NCI-H2227 (cell line): Measurements from ENCODE around the gene ADGRV1.
"Not testable (repeated sequence)": the region's sequence is repeated elsewhere in the genome, so short reads cannot be mapped to it uniquely, and the experiment has no call there.

Experiments
- DNase-seq: peaks from one replicate; lab custom pipeline; 2025; ENCODE audit not compliant: unreplicated experiment; lab: John Stamatoyannopoulos, UW

The ADGRV1 gene

DNA sequence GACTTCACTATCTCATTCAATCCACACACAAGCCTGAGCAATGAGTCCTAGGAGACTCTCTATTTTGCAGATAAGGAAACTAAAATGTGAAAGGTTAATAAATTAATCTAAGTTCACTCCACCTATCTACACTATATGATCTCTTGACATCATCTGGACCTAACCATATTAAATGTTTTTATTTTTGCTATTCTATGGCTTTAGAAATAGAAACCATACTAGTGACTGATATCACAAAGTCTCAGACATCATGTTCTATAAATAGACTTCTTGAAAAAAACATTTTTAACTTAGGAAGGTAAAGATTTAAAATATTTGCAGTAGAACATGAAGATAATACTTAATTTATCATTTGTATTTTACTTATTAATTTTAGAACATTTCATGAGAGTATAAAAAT, 9.4 kb upstream of the ADGRV1 start:
- no peak for DNase-seq

DNA sequence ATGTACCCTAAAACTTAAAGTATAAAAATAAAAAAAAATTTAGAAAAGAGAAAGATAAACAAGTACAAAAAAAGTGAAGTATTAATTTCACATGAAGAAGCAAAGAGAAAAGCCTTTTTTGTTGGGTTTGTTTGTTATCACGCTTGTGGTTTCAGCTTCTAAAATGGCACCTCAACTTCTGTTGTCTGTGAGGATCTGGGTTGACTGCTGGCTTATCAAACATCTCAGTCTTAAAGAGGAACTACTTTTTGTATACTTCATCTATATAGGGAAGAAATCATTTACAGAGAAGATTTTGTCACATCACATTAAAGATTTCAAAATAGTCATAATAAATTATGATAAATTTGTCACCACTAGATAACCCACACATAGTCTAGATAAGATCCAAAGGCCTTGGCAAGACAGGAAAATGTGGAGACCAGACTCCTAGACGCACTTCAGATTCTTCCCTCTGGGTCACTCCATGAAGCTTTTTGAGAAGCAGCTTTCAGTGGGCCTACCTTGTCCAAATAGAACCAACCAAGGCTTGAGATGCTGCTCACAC, 8.8 kb upstream of the ADGRV1 start:
- DNase-seq = no peak

GRCh38 chr5:90550963-90551362, 7.6 kb upstream of the ADGRV1 start:
- DNase-seq = no peak

GRCh38 chr5:90551376-90551775, 7.2 kb upstream of the ADGRV1 start:
- no peak for DNase-seq

DNA sequence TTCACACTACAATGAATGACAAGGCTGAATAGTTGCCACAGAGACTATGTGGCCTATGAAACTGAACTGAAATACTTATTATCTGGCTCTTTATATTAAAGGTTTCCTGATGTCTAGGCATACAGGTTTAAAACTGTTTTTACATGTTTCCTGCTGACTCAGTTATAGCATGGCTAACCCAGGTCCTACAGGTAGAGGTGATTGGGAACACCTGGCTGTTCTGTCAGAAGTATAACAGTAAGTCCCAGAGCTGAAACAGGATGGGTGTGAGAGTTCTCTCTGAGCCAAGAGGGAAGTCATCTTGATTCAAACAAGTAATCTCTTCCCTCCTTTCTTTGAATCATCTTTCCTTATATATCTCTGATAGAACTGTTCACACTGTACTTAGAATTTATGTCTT, 4.9 kb upstream of the ADGRV1 start:
- DNase-seq = no peak

DNA sequence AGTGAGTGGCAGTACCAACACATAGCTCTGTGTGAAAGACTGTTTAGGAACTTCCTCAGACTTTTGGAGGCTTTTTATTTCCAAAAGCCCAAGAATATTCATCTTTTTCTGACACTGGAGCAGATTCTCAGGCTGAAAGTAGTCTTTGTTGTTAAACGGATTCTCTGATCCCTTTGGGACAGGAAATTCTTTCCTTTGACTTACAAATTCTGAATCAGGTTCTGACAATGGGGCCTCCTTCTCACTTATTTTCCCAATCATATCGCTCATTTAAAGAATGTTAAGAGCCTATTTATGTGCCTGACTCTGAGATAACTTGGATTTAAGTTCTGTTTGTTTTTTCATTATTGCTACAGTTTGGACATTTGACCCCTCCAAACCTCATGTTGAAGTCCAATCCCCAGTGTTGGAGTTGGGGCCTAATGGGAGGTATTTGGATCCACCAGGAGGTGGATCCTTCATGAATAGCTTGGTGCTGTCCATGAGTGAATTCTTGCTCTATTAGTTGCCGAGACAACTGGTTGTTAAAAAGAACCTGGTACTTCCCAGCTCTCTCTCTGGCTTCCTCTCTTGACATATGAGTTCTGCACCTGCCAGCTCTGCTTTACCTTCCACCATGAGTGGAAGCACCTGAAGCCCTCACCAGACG, 4.1 kb upstream of the ADGRV1 start:
- no peak for DNase-seq

DNA sequence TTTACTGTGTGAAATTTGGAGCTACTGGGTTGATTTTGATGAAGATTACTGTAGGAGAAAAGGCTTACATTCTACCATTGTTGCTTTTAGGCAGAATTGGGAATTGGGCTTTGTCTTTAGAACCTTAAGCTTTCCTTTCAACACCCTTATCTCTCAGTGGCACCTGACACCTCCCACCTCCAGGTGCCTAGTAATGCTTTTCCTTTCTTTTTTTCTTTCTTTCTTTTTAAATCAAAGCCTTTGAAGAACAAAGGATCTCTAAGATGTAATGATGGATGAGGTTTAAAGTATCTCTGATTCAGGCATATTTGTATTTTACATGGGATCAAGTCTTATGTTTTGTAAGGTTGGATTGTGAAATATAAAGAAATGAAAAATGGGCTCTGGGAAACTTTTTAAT, 2.9 kb upstream of the ADGRV1 start:
- DNase-seq = no peak

DNA sequence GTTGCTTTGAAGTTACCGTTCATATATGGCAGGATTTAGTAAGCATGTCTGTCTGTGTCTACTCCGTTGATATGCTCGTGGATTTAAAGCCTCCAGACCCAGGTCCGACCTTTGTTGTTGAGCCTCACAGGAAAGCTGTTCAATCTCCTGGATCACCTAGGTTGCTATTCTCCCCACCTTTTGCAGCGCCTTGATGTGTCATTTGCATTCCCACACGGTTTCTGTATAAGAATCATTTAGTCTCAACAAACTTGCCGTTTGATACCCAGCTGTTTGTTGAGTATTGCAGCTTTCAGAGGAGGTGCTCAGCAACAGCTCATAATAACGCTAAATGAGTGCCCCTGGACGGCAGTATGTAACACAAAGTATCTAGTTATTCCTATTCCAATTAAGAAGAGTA, 1.2 kb upstream of the ADGRV1 start:
- DNase-seq = no peak

- DNase-seq = no peak
Measured at GRCh38 chr5:90557871-90558270, 726 bp upstream of the ADGRV1 start.

DNA sequence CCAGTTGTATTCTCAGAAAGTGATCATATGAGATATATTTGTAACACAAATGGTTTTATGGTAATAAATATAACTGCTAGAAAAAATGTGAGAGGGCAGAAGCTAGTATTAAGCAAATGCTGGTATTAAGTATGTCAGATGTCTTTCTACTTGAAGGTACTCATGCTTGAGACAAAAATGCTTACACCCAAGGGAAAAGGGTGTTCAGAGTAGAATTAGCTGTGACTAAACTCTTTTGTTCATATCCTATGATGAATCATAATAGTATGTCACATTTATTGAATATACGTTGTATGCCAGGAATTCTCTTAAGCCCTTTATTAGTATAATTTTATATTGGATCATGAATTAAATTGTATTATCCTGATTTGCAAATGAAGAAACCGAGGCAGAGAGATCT, 2.2 kb downstream of the ADGRV1 start:
- no peak for DNase-seq

DNA sequence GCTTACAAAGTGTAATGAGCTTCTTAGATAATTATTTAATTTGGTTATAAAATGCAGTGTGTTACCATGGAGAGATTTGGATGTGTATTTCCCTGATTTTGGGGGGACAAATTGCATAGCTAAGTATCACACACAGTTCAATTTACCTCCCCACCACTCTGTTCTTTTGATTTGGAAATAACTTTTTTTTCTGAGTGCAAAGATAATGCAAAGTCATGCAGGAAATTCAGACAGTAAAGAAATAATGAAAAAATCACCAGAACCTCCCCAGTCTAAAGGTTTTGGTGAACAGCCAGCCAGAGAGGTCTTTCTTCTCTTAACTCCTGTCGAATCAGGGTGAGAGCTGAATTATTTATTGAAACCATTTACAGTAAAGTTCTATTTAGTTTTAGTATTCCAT, 3.2 kb downstream of the ADGRV1 start:
- no peak for DNase-seq

GRCh38 chr5:90562341-90562740, 3.7 kb downstream of the ADGRV1 start:
- DNase-seq = no peak

DNA sequence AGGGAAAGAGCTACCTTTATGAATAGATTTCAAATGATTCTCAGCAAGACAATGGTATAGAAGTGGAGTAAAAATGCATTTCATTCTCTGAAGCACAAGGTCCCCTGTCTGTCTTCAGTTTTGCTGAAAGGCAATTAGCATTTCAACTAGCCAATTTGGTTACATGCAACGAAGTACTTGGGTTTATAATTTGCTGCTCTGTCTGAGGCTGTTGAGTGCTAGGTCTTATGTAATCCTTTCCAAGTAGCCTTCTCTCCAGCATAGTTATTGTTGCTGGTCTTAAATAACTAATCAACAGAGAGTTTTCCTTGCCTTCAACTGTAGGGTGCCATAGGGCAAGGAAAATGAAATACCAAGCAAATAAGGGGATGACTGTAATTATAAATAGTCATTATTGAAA, 4.5 kb downstream of the ADGRV1 start:
- DNase-seq = no peak

DNA sequence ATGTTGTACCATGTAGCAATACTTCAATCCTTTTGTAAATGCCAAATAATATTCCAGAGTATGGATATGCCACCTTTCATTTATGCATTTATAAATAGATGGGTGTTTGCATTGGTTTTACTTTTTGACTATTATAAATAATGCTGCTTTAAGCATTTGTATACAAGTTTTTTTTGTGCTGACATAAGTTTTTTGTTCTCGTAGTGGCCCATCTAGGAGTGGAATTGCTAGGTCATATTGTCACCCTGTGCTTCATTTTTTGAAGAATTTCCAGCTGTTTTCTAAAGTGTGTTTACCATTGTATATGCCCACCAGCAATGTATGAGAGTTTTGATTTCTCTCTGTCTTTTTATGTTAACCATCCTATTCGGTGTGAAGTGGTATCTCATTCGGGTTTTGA, 6.9 kb downstream of the ADGRV1 start:
- DNase-seq = no peak

DNA sequence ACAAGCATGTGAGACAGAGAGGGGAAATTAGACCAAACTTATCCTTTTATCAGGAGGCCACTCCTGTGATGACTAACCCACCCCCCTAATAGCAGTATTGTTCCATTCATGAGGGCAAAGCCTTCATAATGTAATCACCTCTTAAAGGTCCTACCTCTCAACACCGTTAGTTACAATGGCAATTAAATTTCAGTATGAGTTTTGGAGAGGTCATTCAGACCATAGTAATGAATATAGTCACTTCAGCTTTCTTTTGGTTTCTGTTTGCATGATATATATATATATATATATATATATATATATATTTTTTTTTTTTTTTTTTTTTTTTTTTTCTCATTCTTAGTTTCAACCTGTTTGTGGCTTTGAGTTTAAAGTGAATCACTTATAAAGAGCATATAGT, 10.5 kb downstream of the ADGRV1 start:
- DNase-seq = no peak

GRCh38 chr5:90570034-90570433, 11.4 kb downstream of the ADGRV1 start:
- DNase-seq = no peak

DNA sequence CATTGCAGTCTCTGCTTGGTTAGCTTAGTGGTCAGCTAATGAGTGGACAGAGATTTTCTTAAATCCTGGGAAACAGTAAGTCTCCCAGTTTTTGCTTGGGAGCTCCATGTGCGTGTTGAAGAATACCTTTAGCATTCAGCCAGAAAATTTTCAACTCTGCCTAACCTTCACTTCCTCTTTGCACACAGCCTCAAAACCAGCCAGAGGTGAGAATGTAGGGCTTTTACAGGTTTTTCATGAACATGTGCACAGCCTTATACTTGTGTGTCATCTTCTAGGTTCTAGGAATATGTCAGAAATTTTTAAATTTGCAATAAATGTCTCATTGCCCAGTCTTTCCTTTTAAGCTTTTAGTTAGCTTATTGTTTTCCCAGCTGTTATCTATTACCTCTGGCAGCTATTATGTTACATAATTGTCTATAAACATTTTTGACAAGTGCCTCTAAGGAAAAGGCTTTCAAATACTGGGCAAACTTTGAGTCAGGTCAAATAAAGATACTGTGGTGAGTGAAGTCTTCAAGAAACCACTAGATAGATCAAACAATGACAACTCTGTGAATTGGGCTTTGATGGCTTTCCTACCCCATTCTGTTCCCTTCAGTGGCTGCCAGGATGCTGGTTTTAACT, 12.7 kb downstream of the ADGRV1 start:
- no peak for DNase-seq

DNA sequence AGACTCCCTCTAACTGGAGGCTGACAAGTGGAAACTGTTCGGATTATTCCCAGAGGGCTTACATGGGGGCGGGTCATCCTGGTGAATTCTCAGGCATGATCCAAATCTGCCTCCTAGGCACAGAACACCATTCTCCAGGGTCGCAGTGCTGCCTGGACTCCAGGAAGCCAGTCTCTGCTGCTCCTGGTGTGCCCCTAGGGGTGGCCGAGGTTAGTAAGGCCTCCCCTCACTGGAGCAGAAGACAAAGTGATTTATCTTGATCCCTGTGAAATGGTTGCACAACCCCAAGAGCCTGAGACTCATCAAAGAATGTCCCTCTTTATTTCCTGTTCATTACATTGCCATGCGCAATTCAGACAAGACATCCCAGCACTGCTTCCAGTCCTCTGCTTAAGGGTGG, 17.1 kb downstream of the ADGRV1 start:
- no peak for DNase-seq

GRCh38 chr5:90576566-90576965, 18.0 kb downstream of the ADGRV1 start:
- DNase-seq = not testable (repeated sequence)

DNA sequence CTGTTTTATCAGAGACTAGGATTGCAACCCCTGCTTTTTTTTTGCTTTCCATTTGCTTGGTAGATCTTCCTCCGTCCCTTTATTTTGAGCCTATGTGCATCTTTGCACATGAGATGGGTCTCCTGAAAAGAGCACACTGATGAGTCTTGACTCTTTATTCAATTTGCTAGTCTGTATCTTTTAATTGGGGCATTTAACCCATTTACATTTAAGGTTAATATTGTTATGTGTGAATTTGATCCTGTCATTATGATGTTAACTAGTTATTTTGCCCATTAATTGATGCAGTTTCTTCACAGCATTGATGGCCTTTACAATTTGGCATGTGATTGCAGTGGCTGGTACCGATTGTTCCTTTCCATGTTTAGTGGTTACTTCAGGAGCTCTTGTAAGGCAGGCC, 21.3 kb downstream of the ADGRV1 start:
- DNase-seq = not testable (repeated sequence)

DNA sequence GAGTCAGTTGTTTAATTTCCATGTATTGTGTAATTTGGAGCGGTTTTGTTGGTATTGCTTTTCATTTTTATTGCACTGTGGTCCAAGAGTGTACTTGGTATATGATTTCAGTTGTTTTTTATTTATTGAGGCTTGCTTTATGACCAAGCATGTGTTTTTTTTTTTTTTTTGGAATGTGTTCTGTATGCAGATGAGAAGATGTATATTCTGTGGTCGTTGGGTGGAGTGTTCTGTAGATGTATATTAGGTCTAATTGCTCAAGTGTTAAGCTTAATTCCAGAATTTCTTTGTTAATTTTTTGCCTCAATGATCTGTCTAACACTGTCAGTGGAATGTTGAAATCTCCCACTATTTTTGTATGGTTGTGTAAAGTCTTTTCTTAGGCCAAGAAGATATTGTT, 23.4 kb downstream of the ADGRV1 start:
- DNase-seq = no peak

DNA sequence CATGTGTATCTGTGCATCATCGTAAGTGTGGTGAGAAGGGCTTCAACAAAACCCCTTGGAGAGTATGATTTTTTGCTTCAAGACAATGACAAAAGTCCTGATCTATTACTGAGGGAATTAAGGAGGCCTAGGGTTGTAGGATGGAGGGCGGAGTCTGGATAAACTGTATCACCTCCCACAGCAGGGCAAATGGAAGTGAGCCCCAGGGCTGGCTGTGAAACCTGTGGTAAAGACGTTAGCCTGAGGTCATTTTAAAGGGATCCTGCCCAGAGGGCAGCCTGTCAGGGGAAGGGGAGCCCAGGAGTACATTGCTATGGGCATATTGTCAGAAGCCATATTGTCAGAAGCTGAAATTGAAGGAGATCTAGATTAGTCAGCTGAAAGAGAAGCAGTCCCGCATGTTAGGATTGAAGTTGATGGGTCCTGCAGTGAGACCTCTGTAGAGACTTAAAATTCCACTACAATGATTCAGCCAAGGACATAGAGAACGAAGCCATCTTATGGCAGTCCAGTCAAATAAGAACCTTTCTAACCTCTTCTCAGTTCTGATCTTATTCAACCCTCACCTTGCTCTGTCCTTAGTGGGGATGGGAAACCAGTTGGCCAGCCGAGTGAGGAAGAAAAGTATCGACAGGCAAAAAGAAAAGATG, 26.9 kb downstream of the ADGRV1 start:
- no peak for DNase-seq
